K562 (cell line): ENCODE measurements around the gene NUB1.

Experiments used
- FOXA1 ChIP-seq: fragments of 450-650 bp; IDR thresholded peaks from 2 replicates; pipeline ENCODE4 v1.6.1; 2016; ENCODE audit warnings: mild to moderate bottlenecking, borderline replicate concordance
- HEY1 ChIP-seq: fragments of 250-450 bp; sonication (Bioruptor Pico); IDR thresholded peaks from 2 replicates; pipeline ENCODE4 v1.5.0; 2020; ENCODE audit warnings: mild to moderate bottlenecking, moderate library complexity, borderline replicate concordance
- NFIC ChIP-seq: fragments of 450-650 bp; IDR thresholded peaks from 2 replicates; pipeline ENCODE4 v1.6.1; 2017; ENCODE audit warnings: mild to moderate bottlenecking, inconsistent platforms
- POLR2A ChIP-seq: fragments of 450-650 bp; conservative IDR thresholded peaks from 2 replicates; pipeline ENCODE4 v1.6.1; 2016
- ZBTB5 ChIP-seq: fragments of 450-650 bp; IDR thresholded peaks from 2 replicates; pipeline ENCODE4 v1.6.1; 2017; ENCODE audit warnings: antibody characterized with exemption
- TF ChIP-seq, protein P1 (sequence below): sonication (generic); formaldehyde crosslinking; IDR thresholded peaks from 2 replicates; pipeline ENCODE4 v1.8.0; 2022; ENCODE audit warnings: missing genetic modification reagents, mild to moderate bottlenecking, borderline replicate concordance
- TF ChIP-seq, protein P2 (sequence below), 3 experiments: IDR thresholded peaks in 2 of 3; conservative IDR thresholded peaks in 1 of 3; 2 replicates each; pipeline ENCODE4 v1.5.1; 2011 to 2012; ENCODE audit warnings: low read length in 3 of 3, mild to moderate bottlenecking in 3 of 3, control low read depth in 2 of 3, improper control_type of control experiment in 1 of 3, inconsistent platforms in 1 of 3, low read depth in 1 of 3, mixed read lengths in 1 of 3, moderate library complexity in 1 of 3; ENCODE audit not compliant: insufficient read depth in 2 of 3

- no peak for TF ChIP-seq FOXA1
- no peak for TF ChIP-seq ZBTB5
- no peak for TF ChIP-seq POLR2A
- TF ChIP-seq, protein P1, sequence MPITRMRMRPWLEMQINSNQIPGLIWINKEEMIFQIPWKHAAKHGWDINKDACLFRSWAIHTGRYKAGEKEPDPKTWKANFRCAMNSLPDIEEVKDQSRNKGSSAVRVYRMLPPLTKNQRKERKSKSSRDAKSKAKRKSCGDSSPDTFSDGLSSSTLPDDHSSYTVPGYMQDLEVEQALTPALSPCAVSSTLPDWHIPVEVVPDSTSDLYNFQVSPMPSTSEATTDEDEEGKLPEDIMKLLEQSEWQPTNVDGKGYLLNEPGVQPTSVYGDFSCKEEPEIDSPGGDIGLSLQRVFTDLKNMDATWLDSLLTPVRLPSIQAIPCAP (CRISPR knock-in tag): no peak
- TF ChIP-seq NFIC: no peak
- TF ChIP-seq, protein P2, sequence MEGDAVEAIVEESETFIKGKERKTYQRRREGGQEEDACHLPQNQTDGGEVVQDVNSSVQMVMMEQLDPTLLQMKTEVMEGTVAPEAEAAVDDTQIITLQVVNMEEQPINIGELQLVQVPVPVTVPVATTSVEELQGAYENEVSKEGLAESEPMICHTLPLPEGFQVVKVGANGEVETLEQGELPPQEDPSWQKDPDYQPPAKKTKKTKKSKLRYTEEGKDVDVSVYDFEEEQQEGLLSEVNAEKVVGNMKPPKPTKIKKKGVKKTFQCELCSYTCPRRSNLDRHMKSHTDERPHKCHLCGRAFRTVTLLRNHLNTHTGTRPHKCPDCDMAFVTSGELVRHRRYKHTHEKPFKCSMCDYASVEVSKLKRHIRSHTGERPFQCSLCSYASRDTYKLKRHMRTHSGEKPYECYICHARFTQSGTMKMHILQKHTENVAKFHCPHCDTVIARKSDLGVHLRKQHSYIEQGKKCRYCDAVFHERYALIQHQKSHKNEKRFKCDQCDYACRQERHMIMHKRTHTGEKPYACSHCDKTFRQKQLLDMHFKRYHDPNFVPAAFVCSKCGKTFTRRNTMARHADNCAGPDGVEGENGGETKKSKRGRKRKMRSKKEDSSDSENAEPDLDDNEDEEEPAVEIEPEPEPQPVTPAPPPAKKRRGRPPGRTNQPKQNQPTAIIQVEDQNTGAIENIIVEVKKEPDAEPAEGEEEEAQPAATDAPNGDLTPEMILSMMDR (IDR thresholded peaks at IDR 0.05 in 2 of 3, conservative IDR thresholded peaks at IDR 0.05 in 1 of 3; ENCODE audit: insufficient read depth in 2 of 3, low read depth in 1 of 3, low read length in 3 of 3): no peak
- no peak for TF ChIP-seq HEY1 (CRISPR knock-in tag)
These were observed 34.7 kb downstream of the NUB1 start for GRCh38 chr7:151376218-151376902.
